ENCODE results near the gene LZTS2. TPM values are rescaled to one million over a fixed set of nuclear protein-coding genes. Genes with fewer than 3 reads are reported as not detected.

Gene LZTS2
- total and polyA plus RNA-seq, 2 donors: 9.8 to 44.7 TPM

DNA sequence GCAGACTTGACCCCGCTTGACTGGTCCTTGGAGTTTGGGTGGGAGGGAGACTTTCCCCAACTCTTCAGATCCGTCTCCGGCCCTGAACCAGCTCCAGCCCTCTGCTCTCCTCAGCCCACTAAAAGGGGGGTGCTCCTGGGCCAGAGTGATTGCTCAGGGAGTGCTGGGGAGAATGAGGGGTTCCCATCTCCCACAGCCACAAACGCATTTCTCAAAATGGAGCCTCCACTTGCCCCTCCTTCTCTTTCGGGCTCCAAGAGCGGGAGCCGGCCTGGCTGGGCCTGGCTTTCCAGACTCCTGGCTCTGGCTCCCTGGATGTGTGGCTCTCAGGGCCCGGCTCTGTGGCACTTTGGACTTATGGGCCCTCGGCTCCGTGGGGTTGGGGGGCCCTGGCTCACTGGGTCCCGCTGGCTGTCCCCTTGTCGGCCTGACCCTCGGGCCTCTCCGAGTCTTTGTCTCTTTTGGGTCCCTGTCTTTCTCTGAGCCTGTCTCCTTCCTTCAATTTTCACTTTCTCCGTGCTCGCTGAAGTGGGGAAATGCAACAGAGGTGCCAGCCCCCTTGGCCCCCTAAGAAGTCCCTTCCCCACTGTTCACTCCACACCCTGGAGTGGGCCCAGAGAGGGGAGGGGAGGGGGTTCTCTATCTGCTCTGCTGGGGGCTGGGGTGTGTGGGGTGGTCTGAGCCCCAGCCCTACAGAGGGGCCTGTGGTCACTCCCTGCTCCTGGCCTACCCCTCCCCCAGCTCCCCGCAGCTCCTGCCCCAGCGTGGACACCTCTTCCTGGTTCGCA, 713 bp downstream of the LZTS2 start:
- Histone ChIP-seq H3K36me3 (ENCODE audit: control insufficient read depth in 2 of 2, insufficient read depth in 2 of 2, low read length in 1 of 2) (peaks cover 2% of the 10 kb centered on the region in 2 donors), H3K9me3 (ENCODE audit: control insufficient read depth in 2 of 2, insufficient read depth in 1 of 2, low read length in 1 of 2) (no peaks in the 10 kb centered on the region), H3K27ac (ENCODE audit: low read depth in 1 of 2, low read length in 1 of 2) (peak overlapping the region; percentile 69 to 74), H3K27me3 (ENCODE audit: control insufficient read depth in 2 of 2, insufficient read depth in 1 of 2, low read length in 1 of 2) (peaks cover 0 to 20% of the 10 kb centered on the region in 2 donors), H3K4me1 (ENCODE audit: control insufficient read depth in 2 of 2, insufficient read depth in 2 of 2, low read length in 2 of 2) (peaks cover 22 to 29% of the 10 kb centered on the region in 2 donors), H3K4me3 (ENCODE audit: low read length in 2 of 2) (peak overlapping the region; percentile 51 to 82)
- DNase-seq (ENCODE audit: low read depth in 6 of 9, low spot score in 9 of 9): no peak
- WGBS: 19% methylated on average over 19 of the region's 19 CpGs

DNA sequence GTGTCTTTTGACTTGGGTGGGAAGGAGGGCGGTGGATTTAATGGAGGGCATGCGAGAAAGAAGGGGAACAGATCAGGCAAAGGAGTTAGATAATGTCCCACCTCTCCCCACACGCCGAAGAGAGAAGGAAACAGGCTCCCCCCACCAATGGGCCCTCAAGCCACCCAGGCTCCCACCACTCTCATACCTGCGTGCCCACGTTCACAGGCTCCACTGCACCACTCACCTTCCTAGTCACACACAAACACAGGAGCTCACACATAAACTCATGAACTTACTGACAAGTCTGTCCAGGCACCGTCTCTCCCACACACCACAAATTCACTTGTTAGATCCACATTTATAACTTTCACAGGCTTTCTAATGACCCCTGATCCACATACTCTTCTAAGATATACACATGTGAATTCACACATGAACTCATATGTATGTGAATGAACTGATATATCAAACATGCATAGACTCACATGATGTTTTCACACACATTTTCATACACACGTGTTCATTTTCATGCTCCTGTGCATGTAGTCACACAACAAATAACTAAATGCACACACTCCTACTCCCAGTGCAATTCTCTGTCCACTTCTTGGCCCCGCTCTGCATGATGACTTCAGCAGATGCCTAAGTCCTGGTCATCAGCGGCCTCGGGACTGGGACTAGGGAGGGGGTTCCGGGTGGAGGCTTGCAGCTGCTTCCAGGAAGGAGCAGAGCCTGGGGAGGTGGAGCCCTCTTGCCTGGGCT, 1.5 kb downstream of the LZTS2 start:
- no peak for DNase-seq (ENCODE audit: low read depth in 6 of 9, low spot score in 9 of 9)
- Histone ChIP-seq H3K4me3 (ENCODE audit: low read length in 2 of 2) (no peak overlapping the region), H3K27me3 (ENCODE audit: control insufficient read depth in 2 of 2, insufficient read depth in 1 of 2, low read length in 1 of 2) (peaks cover 0 to 20% of the 10 kb centered on the region in 2 donors), H3K9me3 (ENCODE audit: control insufficient read depth in 2 of 2, insufficient read depth in 1 of 2, low read length in 1 of 2) (no peaks in the 10 kb centered on the region), H3K4me1 (ENCODE audit: control insufficient read depth in 2 of 2, insufficient read depth in 2 of 2, low read length in 2 of 2) (peaks cover 22 to 29% of the 10 kb centered on the region in 2 donors), H3K36me3 (ENCODE audit: control insufficient read depth in 2 of 2, insufficient read depth in 2 of 2, low read length in 1 of 2) (peaks cover 2 to 3% of the 10 kb centered on the region in 2 donors), H3K27ac (ENCODE audit: low read depth in 1 of 2, low read length in 1 of 2) (peak overlapping the region; percentile 36 to 69)
- 63% methylated on average over 12 of the region's 12 CpGs for WGBS

DNA sequence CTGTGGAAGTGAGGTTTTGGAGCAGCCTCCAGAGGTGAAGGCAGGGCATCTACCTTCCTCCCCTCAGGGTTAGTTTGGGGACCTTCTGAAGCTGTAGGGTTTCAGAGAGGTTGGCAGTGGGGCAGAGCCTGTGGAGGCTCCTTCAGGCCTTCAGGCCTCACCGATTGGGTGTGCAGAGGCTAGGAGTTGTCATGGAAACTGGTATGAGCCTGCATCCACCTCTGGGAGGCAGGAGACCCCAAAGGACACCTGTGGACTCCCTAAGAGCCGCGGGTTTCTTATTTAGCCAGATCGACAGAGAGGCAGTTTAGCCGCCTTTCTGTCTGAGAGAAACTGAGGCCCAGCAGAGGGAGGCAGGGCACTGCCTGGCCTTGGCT, 2.0 kb downstream of the LZTS2 start:
- peaks cover 2 to 8% of the 10 kb centered on the region in 2 donors for H3K36me3 ChIP-seq (ENCODE audit: control insufficient read depth in 2 of 2, insufficient read depth in 2 of 2, low read length in 1 of 2)
- no peak overlapping the region for H3K4me3 ChIP-seq (ENCODE audit: low read length in 2 of 2)
- peak overlapping the region in 1 of 2 donors; percentile 32 for H3K27ac ChIP-seq (ENCODE audit: low read depth in 1 of 2, low read length in 1 of 2)
- DNase-seq (ENCODE audit: low read depth in 6 of 9, low spot score in 9 of 9): no peak
- peaks cover 0 to 20% of the 10 kb centered on the region in 2 donors for H3K27me3 ChIP-seq (ENCODE audit: control insufficient read depth in 2 of 2, insufficient read depth in 1 of 2, low read length in 1 of 2)
- no peaks in the 10 kb centered on the region for H3K9me3 ChIP-seq (ENCODE audit: control insufficient read depth in 2 of 2, insufficient read depth in 1 of 2, low read length in 1 of 2)
- H3K4me1 ChIP-seq (ENCODE audit: control insufficient read depth in 2 of 2, insufficient read depth in 2 of 2, low read length in 2 of 2): peaks cover 17 to 24% of the 10 kb centered on the region in 2 donors
- WGBS: 78% methylated on average over 5 of the region's 5 CpGs

DNA sequence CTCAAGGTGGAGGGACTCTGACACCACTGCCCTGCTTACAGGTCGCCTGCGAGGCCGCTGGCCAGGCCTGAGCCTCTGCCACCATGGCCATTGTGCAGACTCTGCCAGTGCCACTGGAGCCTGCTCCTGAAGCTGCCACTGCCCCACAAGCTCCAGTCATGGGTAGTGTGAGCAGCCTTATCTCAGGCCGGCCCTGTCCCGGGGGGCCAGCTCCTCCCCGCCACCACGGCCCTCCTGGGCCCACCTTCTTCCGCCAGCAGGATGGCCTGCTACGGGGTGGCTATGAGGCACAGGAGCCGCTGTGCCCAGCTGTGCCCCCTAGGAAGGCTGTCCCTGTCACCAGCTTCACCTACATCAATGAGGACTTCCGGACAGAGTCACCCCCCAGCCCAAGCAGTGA, 2.8 kb downstream of the LZTS2 start:
- over 99% methylated on average over 11 of the region's 11 CpGs for WGBS
- Histone ChIP-seq H3K9me3 (ENCODE audit: control insufficient read depth in 2 of 2, insufficient read depth in 1 of 2, low read length in 1 of 2) (no peaks in the 10 kb centered on the region), H3K27me3 (ENCODE audit: control insufficient read depth in 2 of 2, insufficient read depth in 1 of 2, low read length in 1 of 2) (peaks cover 0 to 20% of the 10 kb centered on the region in 2 donors), H3K4me3 (ENCODE audit: low read length in 2 of 2) (no peak overlapping the region), H3K36me3 (ENCODE audit: control insufficient read depth in 2 of 2, insufficient read depth in 2 of 2, low read length in 1 of 2) (peaks cover 2 to 12% of the 10 kb centered on the region in 2 donors), H3K27ac (ENCODE audit: low read depth in 1 of 2, low read length in 1 of 2) (no peak overlapping the region), H3K4me1 (ENCODE audit: control insufficient read depth in 2 of 2, insufficient read depth in 2 of 2, low read length in 2 of 2) (peaks cover 16 to 22% of the 10 kb centered on the region in 2 donors)
- no peak for DNase-seq (ENCODE audit: low read depth in 6 of 9, low spot score in 9 of 9)

- H3K4me1 ChIP-seq (ENCODE audit: control insufficient read depth in 2 of 2, insufficient read depth in 2 of 2, low read length in 2 of 2): peaks cover 8 to 10% of the 10 kb centered on the region in 2 donors
- no peak overlapping the region for H3K4me3 ChIP-seq (ENCODE audit: low read length in 2 of 2)
- H3K27ac ChIP-seq (ENCODE audit: low read depth in 1 of 2, low read length in 1 of 2): no peak overlapping the region
- 99% methylated on average over 18 of the region's 18 CpGs for WGBS
- H3K36me3 ChIP-seq (ENCODE audit: control insufficient read depth in 2 of 2, insufficient read depth in 2 of 2, low read length in 1 of 2): peaks cover 2 to 12% of the 10 kb centered on the region in 2 donors
- H3K27me3 ChIP-seq (ENCODE audit: control insufficient read depth in 2 of 2, insufficient read depth in 1 of 2, low read length in 1 of 2): peaks cover 0 to 20% of the 10 kb centered on the region in 2 donors
- DNase-seq (ENCODE audit: low read depth in 6 of 9, low spot score in 9 of 9): no peak
- H3K9me3 ChIP-seq (ENCODE audit: control insufficient read depth in 2 of 2, insufficient read depth in 1 of 2, low read length in 1 of 2): no peaks in the 10 kb centered on the region
Observed at GRCh38 chr10:101003639-101004206, 4.1 kb downstream of the LZTS2 start.

DNA sequence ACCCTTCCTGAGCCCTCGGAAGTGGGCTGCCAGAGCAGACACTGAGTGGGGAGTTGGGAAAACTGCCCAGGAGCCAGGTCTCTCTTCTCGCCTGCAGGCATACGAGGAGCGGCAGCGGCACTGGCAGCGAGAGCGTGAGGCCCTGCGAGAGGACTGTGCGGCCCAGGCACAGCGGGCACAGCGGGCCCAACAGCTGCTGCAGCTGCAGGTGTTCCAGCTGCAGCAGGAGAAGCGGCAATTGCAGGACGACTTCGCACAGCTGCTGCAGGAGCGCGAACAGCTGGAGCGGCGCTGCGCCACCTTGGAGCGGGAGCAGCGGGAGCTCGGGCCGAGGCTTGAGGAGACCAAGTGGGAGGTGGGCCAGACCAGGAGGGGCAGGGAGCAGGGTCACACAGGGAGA, 5.8 kb downstream of the LZTS2 start:
- no peak for DNase-seq (ENCODE audit: low read depth in 6 of 9, low spot score in 9 of 9)
- Histone ChIP-seq H3K36me3 (ENCODE audit: control insufficient read depth in 2 of 2, insufficient read depth in 2 of 2, low read length in 1 of 2) (peaks cover 2 to 12% of the 10 kb centered on the region in 2 donors), H3K4me3 (ENCODE audit: low read length in 2 of 2) (no peak overlapping the region), H3K27me3 (ENCODE audit: control insufficient read depth in 2 of 2, insufficient read depth in 1 of 2, low read length in 1 of 2) (peaks cover 0 to 9% of the 10 kb centered on the region in 2 donors), H3K4me1 (ENCODE audit: control insufficient read depth in 2 of 2, insufficient read depth in 2 of 2, low read length in 2 of 2) (peaks cover 0 to under 1% of the 10 kb centered on the region in 2 donors), H3K9me3 (ENCODE audit: control insufficient read depth in 2 of 2, insufficient read depth in 1 of 2, low read length in 1 of 2) (no peaks in the 10 kb centered on the region), H3K27ac (ENCODE audit: low read depth in 1 of 2, low read length in 1 of 2) (no peak overlapping the region)
- WGBS: 98% methylated on average over 23 of the region's 23 CpGs

DNA sequence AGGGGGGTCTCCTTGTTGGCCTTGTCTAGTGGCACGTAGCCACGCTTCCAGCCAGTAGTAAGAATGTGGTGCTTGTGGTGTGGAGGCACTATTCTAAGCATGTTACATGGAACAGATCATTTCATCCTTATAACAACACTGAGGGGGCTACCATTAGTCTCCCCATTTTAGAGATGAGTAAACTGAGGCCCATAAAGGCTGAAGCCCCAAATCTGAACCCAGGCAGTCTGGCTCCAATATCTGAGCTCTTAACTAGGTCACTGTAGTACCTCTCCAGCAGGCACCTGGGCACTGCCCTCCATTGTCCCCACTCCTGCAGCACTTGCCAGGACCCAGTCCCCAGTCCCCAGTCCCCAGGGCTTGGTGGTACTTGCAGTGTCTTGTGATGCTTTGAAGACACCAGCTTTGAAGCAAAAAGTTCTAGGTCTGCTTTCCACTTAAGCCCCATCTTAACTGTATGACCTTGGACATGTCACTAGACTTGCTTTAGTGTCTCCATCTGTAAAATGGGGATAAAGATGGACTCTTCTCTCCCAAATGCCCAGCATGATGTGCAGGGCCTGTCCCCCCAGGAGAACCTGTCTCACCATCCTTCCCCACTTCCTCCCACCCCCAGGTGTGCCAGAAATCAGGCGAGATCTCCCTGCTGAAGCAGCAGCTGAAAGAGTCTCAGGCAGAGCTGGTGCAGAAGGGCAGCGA, 6.4 kb downstream of the LZTS2 start:
- H3K27ac ChIP-seq (ENCODE audit: low read depth in 1 of 2, low read length in 1 of 2): no peak overlapping the region
- H3K27me3 ChIP-seq (ENCODE audit: control insufficient read depth in 2 of 2, insufficient read depth in 1 of 2, low read length in 1 of 2): peaks cover 0 to 3% of the 10 kb centered on the region in 2 donors
- WGBS: 91% methylated on average over 4 of the region's 4 CpGs
- no peak for DNase-seq (ENCODE audit: low read depth in 6 of 9, low spot score in 9 of 9)
- H3K9me3 ChIP-seq (ENCODE audit: control insufficient read depth in 2 of 2, insufficient read depth in 1 of 2, low read length in 1 of 2): no peaks in the 10 kb centered on the region
- H3K4me3 ChIP-seq (ENCODE audit: low read length in 2 of 2): no peak overlapping the region
- H3K36me3 ChIP-seq (ENCODE audit: control insufficient read depth in 2 of 2, insufficient read depth in 2 of 2, low read length in 1 of 2): peaks cover 2 to 12% of the 10 kb centered on the region in 2 donors
- H3K4me1 ChIP-seq (ENCODE audit: control insufficient read depth in 2 of 2, insufficient read depth in 2 of 2, low read length in 2 of 2): no peaks in the 10 kb centered on the region

DNA sequence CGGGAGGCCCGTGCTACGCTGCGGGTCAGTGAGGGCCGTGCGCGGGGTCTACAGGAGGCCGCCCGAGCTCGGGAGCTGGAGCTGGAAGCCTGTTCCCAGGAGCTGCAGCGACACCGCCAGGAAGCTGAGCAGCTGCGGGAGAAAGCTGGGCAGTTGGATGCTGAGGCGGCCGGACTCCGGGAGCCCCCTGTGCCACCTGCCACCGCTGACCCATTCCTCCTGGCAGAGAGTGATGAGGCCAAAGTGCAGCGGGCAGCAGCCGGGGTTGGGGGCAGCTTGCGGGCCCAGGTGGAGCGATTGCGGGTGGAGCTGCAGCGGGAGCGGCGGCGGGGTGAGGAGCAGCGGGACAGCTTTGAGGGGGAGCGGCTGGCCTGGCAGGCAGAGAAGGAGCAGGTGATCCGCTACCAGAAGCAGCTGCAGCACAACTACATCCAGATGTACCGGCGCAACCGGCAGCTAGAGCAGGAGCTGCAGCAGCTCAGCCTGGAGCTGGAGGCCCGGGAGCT, 7.0 kb downstream of the LZTS2 start:
- Histone ChIP-seq H3K27me3 (ENCODE audit: control insufficient read depth in 2 of 2, insufficient read depth in 1 of 2, low read length in 1 of 2) (no peaks in the 10 kb centered on the region), H3K4me3 (ENCODE audit: low read length in 2 of 2) (no peak overlapping the region), H3K4me1 (ENCODE audit: control insufficient read depth in 2 of 2, insufficient read depth in 2 of 2, low read length in 2 of 2) (no peaks in the 10 kb centered on the region), H3K9me3 (ENCODE audit: control insufficient read depth in 2 of 2, insufficient read depth in 1 of 2, low read length in 1 of 2) (no peaks in the 10 kb centered on the region), H3K27ac (ENCODE audit: low read depth in 1 of 2, low read length in 1 of 2) (no peak overlapping the region), H3K36me3 (ENCODE audit: control insufficient read depth in 2 of 2, insufficient read depth in 2 of 2, low read length in 1 of 2) (peaks cover 2 to 12% of the 10 kb centered on the region in 2 donors)
- DNase-seq (ENCODE audit: low read depth in 6 of 9, low spot score in 9 of 9): no peak
- WGBS: 97% methylated on average over 33 of the region's 33 CpGs

All from thymus (tissue), 11 donors.